ENCODE data around the gene ITM2B.
"Not testable (repeated sequence)": the region's sequence is repeated elsewhere in the genome, so short reads cannot be mapped to it uniquely, and the experiment has no call there.

The ITM2B gene

GRCh38 chr13:48230541-48230940 is 2.5 kb upstream of the ITM2B start:
- no peak for DNase-seq

GRCh38 chr13:48231080-48231479 is 1.9 kb upstream of the ITM2B start:
- DNase-seq: no peak

- no peak for DNase-seq
Measured at GRCh38 chr13:48231933-48232332, 1.1 kb upstream of the ITM2B start.

- DNase-seq: no peak
Measured at GRCh38 chr13:48232420-48233045, 473 bp upstream of the ITM2B start.

- DNase-seq: no peak
Measured at GRCh38 chr13:48233889-48234488, 983 bp downstream of the ITM2B start.

GRCh38 chr13:48234566-48235340 is 1.7 kb downstream of the ITM2B start:
- peak; percentile 50 for DNase-seq

GRCh38 chr13:48235341-48236135 is 2.5 kb downstream of the ITM2B start:
- DNase-seq: peak; percentile 67

- peak; percentile 22 for DNase-seq
Measured at GRCh38 chr13:48236528-48237353, 3.7 kb downstream of the ITM2B start.

- DNase-seq: not testable (repeated sequence)
Measured at GRCh38 chr13:48239369-48239768, 6.4 kb downstream of the ITM2B start.

- no peak for DNase-seq
Measured at GRCh38 chr13:48241651-48242050, 8.6 kb downstream of the ITM2B start.

- no peak for DNase-seq
Measured at GRCh38 chr13:48242677-48243076, 9.7 kb downstream of the ITM2B start.

GRCh38 chr13:48244159-48244558 is 11.2 kb downstream of the ITM2B start:
- DNase-seq: peak; percentile 9

GRCh38 chr13:48246102-48246501 is 13.1 kb downstream of the ITM2B start:
- DNase-seq: no peak

- no peak for DNase-seq
Measured at GRCh38 chr13:48249018-48249417, 16.0 kb downstream of the ITM2B start.

GRCh38 chr13:48251611-48252081 is 18.6 kb downstream of the ITM2B start:
- DNase-seq: no peak

GRCh38 chr13:48252176-48252575 is 19.2 kb downstream of the ITM2B start:
- DNase-seq: no peak

GRCh38 chr13:48253849-48254248 is 20.8 kb downstream of the ITM2B start:
- DNase-seq: no peak

GRCh38 chr13:48255090-48255489 is 22.1 kb downstream of the ITM2B start:
- no peak for DNase-seq

- no peak for DNase-seq
Measured at GRCh38 chr13:48255954-48256353, 22.9 kb downstream of the ITM2B start.

- no peak for DNase-seq
Measured at GRCh38 chr13:48258002-48258401, 25.0 kb downstream of the ITM2B start.

GRCh38 chr13:48258430-48258829 is 25.4 kb downstream of the ITM2B start:
- DNase-seq: no peak

- DNase-seq: no peak
Measured at GRCh38 chr13:48260970-48261369, 28.0 kb downstream of the ITM2B start.

Measured in NCI-H82 (cell line).